ENCODE measurements around the gene NAV3.

DNA sequence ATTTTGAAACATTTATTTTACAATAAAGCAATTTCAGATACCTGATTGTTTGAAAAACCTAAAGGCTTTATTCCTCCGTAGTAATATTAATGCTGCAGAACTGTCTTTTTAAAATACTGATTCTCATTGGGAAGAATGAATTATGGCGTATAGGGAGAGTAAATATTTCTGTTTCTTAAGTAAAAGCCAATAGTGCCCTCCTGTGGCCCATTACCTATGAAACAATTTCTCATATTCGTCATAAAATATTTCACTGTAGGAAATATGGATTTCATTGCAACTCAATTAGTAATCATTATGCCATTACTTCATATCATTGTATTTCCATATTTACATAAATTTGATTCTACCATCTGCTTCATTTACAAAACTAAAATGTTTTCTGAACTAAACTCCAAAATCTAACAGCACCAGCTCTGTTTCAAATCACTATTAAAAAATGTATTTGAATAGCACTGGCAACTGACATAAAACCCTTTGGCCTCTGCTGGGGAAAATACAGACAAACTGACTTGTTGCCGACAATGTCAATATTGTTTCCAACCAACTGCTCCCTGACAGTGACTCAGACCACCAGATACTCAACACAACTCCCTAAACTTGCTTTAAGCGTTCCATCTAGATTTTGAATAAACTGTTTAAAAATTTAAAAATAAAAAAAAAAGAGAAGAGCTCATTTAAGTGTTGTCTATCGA, 290.3 kb downstream of the NAV3 start:
- TF ChIP-seq, protein P1, sequence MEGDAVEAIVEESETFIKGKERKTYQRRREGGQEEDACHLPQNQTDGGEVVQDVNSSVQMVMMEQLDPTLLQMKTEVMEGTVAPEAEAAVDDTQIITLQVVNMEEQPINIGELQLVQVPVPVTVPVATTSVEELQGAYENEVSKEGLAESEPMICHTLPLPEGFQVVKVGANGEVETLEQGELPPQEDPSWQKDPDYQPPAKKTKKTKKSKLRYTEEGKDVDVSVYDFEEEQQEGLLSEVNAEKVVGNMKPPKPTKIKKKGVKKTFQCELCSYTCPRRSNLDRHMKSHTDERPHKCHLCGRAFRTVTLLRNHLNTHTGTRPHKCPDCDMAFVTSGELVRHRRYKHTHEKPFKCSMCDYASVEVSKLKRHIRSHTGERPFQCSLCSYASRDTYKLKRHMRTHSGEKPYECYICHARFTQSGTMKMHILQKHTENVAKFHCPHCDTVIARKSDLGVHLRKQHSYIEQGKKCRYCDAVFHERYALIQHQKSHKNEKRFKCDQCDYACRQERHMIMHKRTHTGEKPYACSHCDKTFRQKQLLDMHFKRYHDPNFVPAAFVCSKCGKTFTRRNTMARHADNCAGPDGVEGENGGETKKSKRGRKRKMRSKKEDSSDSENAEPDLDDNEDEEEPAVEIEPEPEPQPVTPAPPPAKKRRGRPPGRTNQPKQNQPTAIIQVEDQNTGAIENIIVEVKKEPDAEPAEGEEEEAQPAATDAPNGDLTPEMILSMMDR (IDR thresholded peaks at IDR 0.05): peak in 1 of 7 experiments; percentile 25
- TF ChIP-seq POLR2A (IDR thresholded peaks at IDR 0.05): no peak

Measured in body of pancreas (tissue), 4 donors.